PC-9 (cell line): Measurements from ENCODE around the gene WDFY3.

Experiments used
- CTCF ChIP-seq: fragments of 200-600 bp; sonication (generic); conservative IDR thresholded peaks from 2 replicates; pipeline ENCODE4 v1.6.1; 2017; ENCODE audit warnings: mixed run types, antibody characterized with exemption, mild to moderate bottlenecking, moderate library complexity
- EZH2 ChIP-seq: fragments of 200-600 bp; sonication (generic); IDR thresholded peaks from 2 replicates; pipeline ENCODE4 v1.8.0; 2017; ENCODE audit warnings: antibody characterized with exemption, low read depth

- TF ChIP-seq CTCF (no peak), EZH2 (no peak)
Measured at GRCh38 chr4:84697159-84697558, 269.3 kb downstream of the WDFY3 start.
